ENCODE measurements around the gene STAU1.
A peak's percentile ranks its signal among the peaks of the same experiment; 100 is the strongest.
"Not testable (repeated sequence)": the region's sequence is repeated elsewhere in the genome, so short reads cannot be mapped to it uniquely, and the experiment has no call there.

The STAU1 gene

DNA sequence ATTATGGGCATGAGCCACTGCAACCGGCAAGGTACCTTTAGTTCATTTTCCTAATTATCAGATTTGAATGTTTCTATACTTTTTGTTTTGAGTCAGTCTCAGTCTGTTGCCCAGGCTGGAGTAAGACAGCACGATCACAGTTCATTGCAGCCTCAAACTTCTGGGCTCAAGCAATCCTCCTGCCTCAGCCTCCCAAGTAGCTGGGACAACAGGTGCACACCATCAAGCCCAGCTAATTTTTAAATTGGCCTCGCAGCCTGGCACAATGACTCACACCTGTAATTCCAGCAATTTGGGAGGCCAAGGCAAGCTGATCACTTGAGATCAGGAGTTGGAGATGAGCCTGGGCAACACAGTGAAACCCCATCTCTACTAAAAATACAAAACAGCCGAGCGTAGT, 24.4 kb downstream of the STAU1 start:
- no peak for DNase-seq

- DNase-seq, result no peak
Measured at GRCh38 chr20:49161428-49162152, 26.5 kb downstream of the STAU1 start.

DNA sequence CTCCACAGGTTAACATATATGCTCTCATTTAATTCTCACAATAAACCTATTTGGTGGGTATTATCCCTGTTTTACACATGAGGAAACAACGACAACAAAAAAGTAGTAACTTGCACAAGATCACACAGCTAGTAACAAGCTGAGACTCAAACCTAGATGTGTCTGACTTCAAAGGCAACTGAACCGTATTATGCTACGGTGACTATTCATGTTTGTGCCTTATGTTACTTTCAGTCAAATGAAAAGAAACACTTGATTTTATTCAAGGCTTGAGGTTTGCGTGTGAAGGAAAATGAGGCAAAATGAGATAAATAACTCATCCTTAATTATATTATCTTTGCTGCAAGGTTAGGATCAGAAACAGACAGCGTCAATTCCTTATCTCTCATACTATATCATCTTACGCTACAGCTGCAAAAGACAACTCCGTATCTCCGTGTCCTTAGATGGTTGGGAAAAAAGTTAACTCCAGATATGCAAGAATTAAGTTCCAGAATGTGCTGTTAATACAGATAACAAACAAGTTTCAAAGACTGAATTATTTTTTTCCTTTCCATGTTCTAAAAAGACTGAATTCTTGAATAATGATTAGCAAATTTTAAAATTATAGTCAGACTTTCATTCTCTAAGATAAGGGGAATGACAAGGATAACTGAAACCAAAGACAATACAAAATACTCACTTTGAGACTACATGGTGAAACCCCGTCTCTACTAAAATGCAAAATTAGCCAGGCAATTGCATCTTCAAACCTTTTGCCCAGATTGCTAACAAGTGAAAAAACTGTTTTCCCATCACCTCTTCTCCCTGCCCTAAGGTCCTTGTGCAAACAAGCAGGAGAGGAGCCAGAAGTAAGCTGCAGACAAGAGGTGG, 27.8 kb downstream of the STAU1 start:
- no peak for DNase-seq

- DNase-seq, result no peak
Measured at GRCh38 chr20:49157146-49157545, 31.0 kb downstream of the STAU1 start.

- DNase-seq, result no peak
Measured at GRCh38 chr20:49156481-49156880, 31.7 kb downstream of the STAU1 start.

DNA sequence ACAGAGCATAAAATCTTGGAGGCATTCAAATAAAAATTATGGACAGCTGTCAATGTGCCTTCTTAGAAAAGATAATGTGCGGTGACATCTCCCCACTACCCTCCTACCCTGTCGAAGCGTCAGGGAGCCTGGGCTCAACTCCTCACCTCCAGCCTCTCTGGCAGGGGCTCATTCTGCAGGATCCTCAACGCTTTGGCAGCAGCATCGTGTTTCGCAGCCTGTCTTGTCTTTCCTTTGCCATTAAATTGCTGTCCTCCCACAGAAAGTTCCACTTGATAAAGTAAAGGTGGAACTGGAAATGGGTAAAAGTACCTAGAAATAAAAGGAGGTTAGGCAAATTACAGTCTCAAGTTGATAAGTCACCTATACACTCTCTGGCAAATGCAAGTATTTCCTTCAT, 36.7 kb downstream of the STAU1 start:
- DNase-seq, result no peak

GRCh38 chr20:49149281-49150045, 38.7 kb downstream of the STAU1 start:
- no peak for DNase-seq

GRCh38 chr20:49148601-49149000, 39.5 kb downstream of the STAU1 start:
- no peak for DNase-seq

DNA sequence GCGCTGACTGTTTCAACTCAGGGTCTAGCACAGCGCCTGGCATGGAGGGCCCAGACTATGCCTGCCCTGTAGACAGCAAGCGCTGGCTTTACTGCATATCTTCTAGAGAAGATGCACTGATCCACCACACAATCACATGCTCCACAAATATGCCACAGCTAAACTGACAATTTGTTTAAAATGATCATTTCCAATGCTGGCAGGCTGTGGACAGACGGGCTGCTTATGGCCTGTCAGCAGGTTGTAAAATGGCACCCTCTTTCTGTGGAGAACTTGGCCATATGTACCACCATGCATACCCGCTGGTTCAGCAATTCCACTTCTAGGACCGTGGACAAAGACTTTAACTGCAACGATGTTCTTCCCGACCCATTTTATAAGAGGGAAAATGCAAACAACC, 40.8 kb downstream of the STAU1 start:
- no peak for DNase-seq

DNA sequence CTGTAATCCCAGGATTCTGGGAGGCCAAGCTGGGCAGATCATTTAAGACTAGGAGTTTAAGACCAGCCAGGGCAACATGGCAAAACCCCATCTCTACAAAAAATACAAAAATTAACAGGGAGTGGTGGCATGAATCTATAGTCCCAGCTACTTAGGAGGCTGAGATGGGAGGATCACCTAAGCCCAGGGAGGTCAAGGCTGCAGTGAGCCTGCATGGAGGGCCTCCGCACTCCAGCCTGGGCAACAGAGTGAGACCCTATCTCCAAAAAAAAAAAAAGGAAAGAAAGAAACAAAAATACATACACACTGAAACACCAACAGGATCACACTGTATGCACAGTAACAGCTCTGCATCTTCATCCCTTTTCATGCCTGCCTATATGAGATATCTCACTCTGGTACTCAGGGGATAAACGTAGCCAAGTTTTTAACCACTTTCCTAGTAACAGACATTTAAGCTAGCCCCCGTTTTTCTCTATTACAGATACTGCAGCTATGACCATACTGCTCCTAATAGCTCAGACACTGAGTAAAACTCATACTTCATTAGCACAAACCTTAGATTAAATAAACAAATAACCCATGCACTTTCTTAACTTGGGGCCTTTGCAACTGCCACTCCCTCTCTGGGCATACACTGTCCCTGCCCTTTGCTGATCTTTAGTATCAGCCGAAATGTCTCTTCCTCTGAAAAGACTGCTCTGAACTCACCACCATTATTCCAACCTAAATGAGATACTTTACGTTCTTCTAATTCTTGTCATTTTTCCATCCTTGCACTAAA, 41.5 kb downstream of the STAU1 start:
- no peak for DNase-seq

GRCh38 chr20:49140834-49141233, 47.3 kb downstream of the STAU1 start:
- no peak for DNase-seq

DNA sequence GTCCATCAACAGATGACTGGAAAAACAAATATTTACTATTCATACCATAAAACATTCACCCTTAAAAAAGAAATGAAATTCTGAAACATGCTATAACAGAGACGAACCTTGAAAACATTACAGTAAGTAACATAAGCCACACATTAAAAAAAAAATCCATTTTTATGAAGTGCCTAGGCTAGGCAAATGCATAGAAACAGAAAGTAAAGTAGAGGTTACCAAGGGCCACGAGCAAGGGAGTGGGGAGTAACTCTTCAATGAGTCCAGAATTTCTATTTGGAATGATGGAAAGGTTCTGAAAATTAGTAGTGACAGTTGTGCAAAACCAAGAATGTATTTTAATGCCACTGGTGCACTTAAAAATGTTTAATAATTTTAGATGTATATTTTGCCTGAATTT, 47.7 kb downstream of the STAU1 start:
- peak; percentile 9 for DNase-seq

DNA sequence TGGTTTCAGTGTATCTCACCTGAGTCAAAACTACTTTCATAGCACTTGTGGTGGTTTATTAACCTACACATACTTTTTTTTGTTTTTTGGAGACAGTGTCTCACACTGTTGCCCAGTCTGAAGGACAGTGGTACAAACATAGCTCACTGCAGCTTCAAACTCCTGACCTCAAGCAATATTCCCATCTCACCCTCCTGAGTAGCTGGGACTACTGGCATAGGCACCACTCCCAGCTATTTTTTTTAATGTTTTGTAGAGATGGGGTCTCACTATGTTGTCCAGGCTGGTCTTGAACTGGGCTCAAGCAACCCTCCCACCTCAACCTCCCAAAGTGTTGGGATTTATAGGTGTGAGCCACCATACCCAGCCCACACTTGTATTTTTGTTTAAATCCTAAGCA, 49.7 kb downstream of the STAU1 start:
- DNase-seq, result no peak

- DNase-seq, result no peak
Measured at GRCh38 chr20:49136817-49137571, 51.1 kb downstream of the STAU1 start.

DNA sequence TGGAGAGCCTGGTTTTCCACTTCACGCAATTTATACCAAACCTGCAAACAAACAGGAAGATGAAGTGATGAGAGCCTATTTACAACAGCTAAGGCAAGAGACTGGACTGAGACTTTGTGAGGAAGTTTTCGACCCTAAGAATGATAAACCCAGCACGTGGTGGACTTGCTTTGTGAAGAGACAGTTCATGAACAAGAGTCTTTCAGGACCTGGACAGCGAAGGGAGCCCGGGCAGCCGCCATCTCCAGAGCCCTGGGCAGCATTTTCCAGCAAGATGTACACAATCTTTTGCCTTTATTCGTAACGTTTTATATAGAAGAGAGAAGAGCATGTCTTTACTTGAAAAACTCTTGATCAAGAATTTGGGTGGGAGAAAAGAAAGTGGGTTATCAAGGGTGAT, 53.3 kb downstream of the STAU1 start:
- not testable (repeated sequence) for DNase-seq

DNA sequence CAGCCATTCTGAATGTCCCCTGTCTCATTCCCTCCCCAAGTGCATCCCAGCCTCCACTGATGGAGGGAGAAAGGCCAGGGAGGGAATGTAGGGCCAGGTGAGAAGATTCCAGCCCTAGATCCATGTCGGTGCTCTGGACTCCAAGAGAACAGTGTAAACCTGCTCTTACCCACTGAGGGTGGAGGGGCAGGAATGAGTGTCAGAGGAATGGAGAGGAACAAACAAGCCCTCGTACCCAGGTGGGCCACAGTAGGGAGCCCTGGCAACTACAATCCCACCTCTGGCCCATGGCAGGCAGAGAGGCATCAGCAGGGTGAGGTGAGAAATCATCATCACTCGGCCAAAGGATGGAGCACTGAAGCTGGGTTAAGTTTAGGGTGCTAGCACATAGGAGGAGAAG, 54.6 kb downstream of the STAU1 start:
- DNase-seq, result no peak

- peak; percentile 67 for DNase-seq
Measured at GRCh38 chr20:49132995-49133478, 55.1 kb downstream of the STAU1 start.

DNA sequence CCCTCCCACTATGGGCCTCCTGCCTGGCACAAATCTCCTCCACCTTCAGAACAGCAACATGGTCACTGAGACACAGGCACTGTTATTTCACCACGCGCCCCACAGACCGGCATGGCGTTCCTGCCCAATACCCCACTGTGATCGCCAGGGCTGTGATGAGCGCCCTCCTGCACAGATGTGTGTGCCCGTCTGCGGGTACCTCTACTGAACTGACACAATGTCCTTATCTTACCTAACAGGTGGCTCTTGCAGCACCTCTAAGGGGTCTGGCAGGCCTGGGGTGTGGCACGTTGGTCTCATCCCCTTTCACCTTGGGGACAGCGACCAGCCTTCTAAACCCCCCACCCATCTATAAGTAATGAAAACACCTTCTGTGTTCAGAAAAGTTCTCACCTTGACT, 64.2 kb downstream of the STAU1 start:
- DNase-seq, result no peak

DNA sequence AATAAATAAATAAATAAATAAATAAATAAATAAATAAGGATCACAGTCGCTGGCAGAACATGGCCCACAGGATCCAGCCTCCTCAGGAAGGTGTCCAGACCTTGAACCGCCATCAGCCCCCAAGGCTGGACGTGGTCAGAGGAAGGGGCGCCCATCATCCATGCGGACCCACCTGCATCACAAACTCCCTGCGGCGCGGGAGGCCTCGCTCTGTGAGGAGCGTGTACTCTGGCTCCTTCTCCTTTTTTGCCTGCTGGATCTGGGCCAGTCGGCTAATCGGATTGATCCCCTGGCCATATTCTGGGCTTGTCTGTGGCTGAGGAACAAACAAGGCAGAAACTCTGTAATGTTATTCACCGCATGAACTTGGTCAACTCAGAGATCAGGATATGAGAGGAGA, 65.2 kb downstream of the STAU1 start:
- DNase-seq, result no peak

DNA sequence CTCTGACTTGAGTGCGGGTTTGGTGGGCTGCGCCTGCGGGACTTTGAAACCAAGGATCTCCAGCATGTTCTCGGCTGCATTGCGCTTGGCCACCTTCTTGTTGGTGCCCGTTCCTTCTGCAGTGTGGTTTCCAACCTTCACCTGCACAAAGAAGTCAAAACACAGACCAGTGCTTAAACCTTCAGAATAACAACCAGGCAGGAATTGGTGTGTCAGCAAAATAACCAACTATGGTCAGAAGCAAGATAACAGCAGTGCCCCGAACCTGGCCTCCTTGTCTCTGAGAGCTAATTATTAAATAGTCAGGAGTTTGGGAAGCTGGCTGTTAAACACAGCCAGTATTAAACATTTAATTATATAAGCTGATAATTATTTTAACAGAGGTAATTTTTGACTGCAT, 68.1 kb downstream of the STAU1 start:
- no peak for DNase-seq

GRCh38 chr20:49118307-49118706, 69.8 kb downstream of the STAU1 start:
- DNase-seq, result no peak

DNA sequence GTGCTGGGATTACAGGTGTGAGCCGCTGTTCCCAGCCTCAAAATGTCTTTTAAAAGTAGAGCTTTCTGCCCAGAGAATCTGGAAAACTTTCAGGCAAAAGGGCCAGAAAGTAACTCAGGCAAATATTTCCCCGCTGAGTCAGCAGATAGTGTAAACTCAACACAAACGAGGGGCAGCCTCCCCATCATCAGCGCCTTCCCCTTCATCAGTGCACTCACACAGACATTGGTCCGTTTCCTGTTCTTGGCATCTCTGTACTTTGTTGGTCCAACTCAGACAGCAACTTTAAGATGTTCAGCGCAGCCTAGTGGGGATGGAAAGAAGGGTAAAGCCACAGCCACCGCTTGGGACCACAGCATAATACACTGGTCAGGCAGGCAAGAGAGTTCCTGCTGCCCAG, 72.6 kb downstream of the STAU1 start:
- no peak for DNase-seq
